Activated naive CD4-positive, alpha-beta T cell treated with anti-CD3 and anti-CD28 coated beads, Interleukin-2, amount 10 ng/mL, durations not matched to agents 5 hours and 36 hours (primary cell): ENCODE results near the gene UCP1. TPM values are rescaled to one million over a fixed set of nuclear protein-coding genes. Genes with fewer than 3 reads are reported as not detected.

Experiments
- total RNA-seq, 2 experiments: library from RNA; stranded (reverse); gene quantifications; one replicate each; pipeline ENCODE4 v1.2.3, GENCODE V29; 2021

Gene UCP1
- total RNA-seq: not detected

DNA sequence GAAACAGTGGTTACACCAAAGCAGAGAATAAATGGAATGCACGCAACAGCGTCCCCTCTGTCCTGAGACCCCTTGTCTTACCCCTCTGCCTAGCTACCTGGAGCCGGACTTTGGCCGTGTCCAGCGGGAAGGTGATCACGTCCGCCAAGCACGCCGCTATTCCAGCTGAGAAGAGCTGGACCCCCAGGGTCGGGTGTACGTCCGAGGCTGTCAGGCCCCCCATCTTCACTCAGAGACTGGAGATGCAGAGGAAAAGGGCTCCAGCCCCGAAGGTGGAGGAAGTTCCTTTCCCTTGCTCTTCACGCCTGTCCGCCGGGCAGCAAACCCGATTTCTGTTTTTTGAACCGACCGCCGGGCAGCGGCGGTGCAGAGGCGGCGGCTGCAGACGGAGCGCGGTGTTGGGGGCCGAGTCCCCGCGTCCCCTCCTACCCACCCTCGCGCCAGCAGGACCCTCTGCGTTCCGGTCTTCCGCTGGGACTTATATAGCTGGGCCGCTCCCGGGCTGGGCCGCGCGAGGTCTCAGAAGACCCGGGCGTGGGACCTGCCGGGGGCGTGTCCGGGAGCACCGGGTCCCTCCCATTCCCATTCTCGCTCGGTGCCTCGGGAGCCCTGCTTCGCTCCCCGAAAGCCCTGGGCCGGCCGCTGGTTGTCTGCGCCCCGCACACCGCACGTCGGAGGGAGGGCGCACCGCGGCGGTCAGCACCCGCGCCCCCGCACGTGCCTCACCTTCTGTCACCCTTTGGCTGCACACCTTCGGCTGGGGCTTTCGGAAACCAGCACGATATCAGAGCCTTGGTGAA, at the start of gene UCP1:
TSS of gene UCP1 (minus strand) at position 455 of the 800 bp plus-strand sequence. CDS start at position 223, 232 bp downstream.

GRCh38 chr4:140523857-140524742, 44.7 kb downstream of the UCP1 start, which contains the start of gene ELMOD2:
TSS of gene ELMOD2 (plus strand) at chr4:140524168. CDS start at chr4:140525429, 1,261 bp downstream.

Other genes with a start within 250 kb of the UCP1 start
- gene SCOC, start 195.3 kb downstream of the UCP1 start, total RNA-seq: 10 to 100 TPM; 17.0 to 17.9 TPM
- gene CLGN, start 141.3 kb downstream of the UCP1 start, total RNA-seq: under 1 TPM; 0.07 to 0.10 TPM
- gene MGAT4D, start 70.7 kb downstream of the UCP1 start, total RNA-seq: not detected
- 10 to 100 TPM; 14.9 to 17.4 TPM for gene ELMOD2, start 44.8 kb downstream of the UCP1 start, total RNA-seq
- gene TBC1D9, start 187.4 kb upstream of the UCP1 start, total RNA-seq: not detected